Spleen (tissue), 11 donors: ENCODE measurements around the gene RAB10. TPM values are rescaled to one million over a fixed set of nuclear protein-coding genes. Genes with fewer than 3 reads are reported as not detected.

Experiments used
- DNase-seq: peaks from one replicate; pipeline ENCODE4 v3.0.0-alpha.2; 2020
- H3K27ac ChIP-seq, 8 donors: fragments of 200-600 bp; sonication (generic) in 7 of 8; 1 replicate in 4 of 8; 2 replicates in 4 of 8; pipeline versions ENCODE4 v1.5.0 to v1.8.0; 2016 to 2021; ENCODE audit warnings: inconsistent platforms in 4 of 8, mild to moderate bottlenecking in 4 of 8, moderate library complexity in 1 of 8
- H3K27me3 ChIP-seq, 7 donors: fragments of 200-600 bp; sonication (generic) in 6 of 7; replicated peaks in 1 of 7; 1 replicate in 4 of 7; 2 replicates in 3 of 7; pipeline versions ENCODE4 v1.5.0 to v1.8.0; 2016 to 2021; ENCODE audit warnings: inconsistent platforms in 3 of 7, mild to moderate bottlenecking in 1 of 7
- H3K36me3 ChIP-seq, 6 donors: fragments of 200-600 bp; sonication (generic) in 5 of 6; 1 replicate in 4 of 6; 2 replicates in 2 of 6; pipeline versions ENCODE4 v1.5.0 to v1.8.0; 2016 to 2021; ENCODE audit warnings: inconsistent platforms in 2 of 6
- H3K4me1 ChIP-seq, 6 donors: fragments of 200-600 bp; sonication (generic) in 5 of 6; 1 replicate in 3 of 6; 2 replicates in 3 of 6; pipeline versions ENCODE4 v1.5.0 to v1.8.0; 2016 to 2021; ENCODE audit warnings: inconsistent platforms in 3 of 6
- H3K4me3 ChIP-seq, 8 donors: fragments of 200-600 bp; sonication (generic) in 7 of 8; 1 replicate in 4 of 8; 2 replicates in 4 of 8; pipeline versions ENCODE4 v1.5.0 to v1.8.0; 2016 to 2021; ENCODE audit warnings: inconsistent platforms in 4 of 8, mild to moderate bottlenecking in 4 of 8, moderate library complexity in 2 of 8
- H3K9me3 ChIP-seq, 8 donors: fragments of 200-600 bp; sonication (generic) in 7 of 8; 1 replicate in 4 of 8; 2 replicates in 4 of 8; pipeline versions ENCODE4 v1.5.0 to v1.8.0; 2016 to 2021; ENCODE audit warnings: inconsistent platforms in 4 of 8
- POLR2A ChIP-seq, 3 donors: fragments of 450-650 bp; IDR thresholded peaks; one replicate each; pipeline ENCODE4 v1.5.1; 2017; ENCODE audit warnings: antibody characterized with exemption in 3 of 3, mild to moderate bottlenecking in 1 of 3
- POLR2AphosphoS5 ChIP-seq, 3 donors: sonication (generic); formaldehyde crosslinking; IDR thresholded peaks; one replicate each; pipeline ENCODE4 v1.5.1; 2017; ENCODE audit warnings: antibody characterized with exemption in 3 of 3
- WGBS, 5 donors: extraction: QIAGEN DNeasy Blood & Tissue Kit in 3 of 5; methylation state at CpG; one replicate each; pipeline versions ENCODE4 v1.1.5 to v1.1.7; 2013 to 2018; 5-methylcytosine and 5-hydroxymethylcytosine counted together
- intact Hi-C: fragments of 100-400 bp; cut with DNase I; formaldehyde crosslinking; loops from one replicate; pipeline ENCODE4 v1.15.0; 2023; ENCODE audit warnings: low total_unique reads
- polyA plus RNA-seq, 3 donors: library from polyadenylated mRNA; stranded (reverse); fragments of 200-250 nt; gene quantifications; one replicate each; pipeline ENCODE4 v1.2.1, GENCODE V29; 2013
- total RNA-seq, 7 donors: library from RNA; depleted of rRNA in 3 of 7; stranded (reverse); fragments of >200 nt in 3 of 7; fragmentation: NEBNext Ultra II Directional in 4 of 7; extraction: Animal tissue kit (Norgen Biotek cat#: 25700) in 4 of 7; gene quantifications; one replicate each; pipeline versions ENCODE4 v1.1.0 to v1.2.1, GENCODE V29; 2016 to 2021
- TF ChIP-seq, protein P1 (sequence below), 11 experiments: fragments of 200-600 bp in 7 of 11; fragments of 450-650 bp in 4 of 11; sonication (generic) in 4 of 11; IDR thresholded peaks in 8 of 11; conservative IDR thresholded peaks in 3 of 11; 1 replicate in 7 of 11; 2 replicates in 4 of 11; pipeline versions ENCODE4 v1.4.0 to v1.8.0; 2016 to 2021; ENCODE audit warnings: antibody characterized with exemption in 11 of 11, inconsistent platforms in 4 of 11, mild to moderate bottlenecking in 1 of 11
- donor health status: healthy with polysubstance abuse.
- donor health status: DM: no; HTN: no; CAD: no; lungs with moderate emphysema.
- donor health status: DM: no; HTN: no; CAD: no.
- donor health status: Bipolar disorder and iron deficiency.
- donor health status: healthy.
- donor health status: DM: no; HTN: no; CAD: no.
- donor health status: DM: yes; HTN: yes; CAD: no.

The RAB10 gene
- total and polyA plus RNA-seq, 10 donors = 24.4 to 135 (median 106) TPM

DNA sequence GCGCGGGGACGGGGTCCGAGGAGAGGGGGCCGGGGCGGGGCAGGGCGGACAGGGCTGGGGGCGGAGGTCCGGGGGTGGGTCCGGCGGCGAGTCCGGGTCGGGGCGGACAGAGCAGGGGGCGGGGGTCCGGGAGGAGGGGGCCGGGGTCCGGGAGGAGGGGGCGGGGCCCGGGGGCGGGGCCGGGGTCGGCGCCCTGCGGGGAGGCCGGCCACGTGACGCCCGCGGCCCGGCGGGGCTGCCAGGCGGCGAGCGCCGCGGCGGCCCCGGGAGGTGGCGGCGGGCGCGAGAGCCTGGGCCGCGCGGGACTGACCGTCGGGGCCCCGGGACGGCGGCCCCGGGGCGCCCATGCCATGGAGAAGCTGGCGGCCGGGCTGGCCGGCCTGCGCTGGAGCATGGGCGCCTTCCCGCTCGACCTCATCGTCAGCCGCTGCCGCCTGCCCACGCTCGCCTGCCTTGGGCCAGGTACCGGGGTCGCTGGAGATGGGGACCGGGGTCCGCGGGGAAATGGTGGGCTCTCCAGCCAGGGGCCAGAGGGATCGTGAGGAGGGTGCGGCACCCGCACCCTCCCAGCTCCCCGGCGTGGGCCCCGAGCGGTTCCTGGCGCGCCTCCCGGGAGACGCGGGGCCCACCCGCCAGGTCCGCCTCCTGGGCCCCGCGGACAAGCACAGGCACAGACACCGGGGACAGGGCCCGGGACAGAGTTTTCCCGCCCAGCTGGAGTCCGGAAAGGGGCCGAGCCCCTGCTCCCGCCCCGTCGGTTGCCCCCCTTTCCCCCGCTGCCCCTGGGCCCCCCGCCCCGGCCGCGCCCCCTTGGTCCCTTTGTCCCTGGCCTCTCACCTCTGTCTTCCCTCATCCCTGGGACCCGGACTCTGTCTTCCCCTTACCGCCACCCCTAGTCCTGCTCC, 139.2 kb downstream of the RAB10 start, which contains the start of gene GAREM2:
GAREM2 (plus strand) TSS at position 218 of the 905 bp plus-strand sequence; CDS start at position 351, 133 bp downstream.
- intact Hi-C loops = no loop called here
- Histone ChIP-seq H3K9me3 (no peaks in the 10 kb centered on the region), H3K4me3 (peak within 1 kb of the TSS in 7 of 8 donors; percentile 15 to 70 (median 44)), H3K4me1 (peaks cover 5 to 27% (median 18%) of the 10 kb centered on the region in 6 donors), H3K27me3 (peaks cover 0 to 59% (median 29%) of the 10 kb centered on the region in 7 donors), H3K27ac (no peak within 1 kb of the TSS), H3K36me3 (no peaks in the 10 kb centered on the region)
- no peak for TF ChIP-seq POLR2A (IDR thresholded peaks at IDR 0.05)
- TF ChIP-seq POLR2AphosphoS5 (IDR thresholded peaks at IDR 0.05) = no peak
- TF ChIP-seq, protein P1, sequence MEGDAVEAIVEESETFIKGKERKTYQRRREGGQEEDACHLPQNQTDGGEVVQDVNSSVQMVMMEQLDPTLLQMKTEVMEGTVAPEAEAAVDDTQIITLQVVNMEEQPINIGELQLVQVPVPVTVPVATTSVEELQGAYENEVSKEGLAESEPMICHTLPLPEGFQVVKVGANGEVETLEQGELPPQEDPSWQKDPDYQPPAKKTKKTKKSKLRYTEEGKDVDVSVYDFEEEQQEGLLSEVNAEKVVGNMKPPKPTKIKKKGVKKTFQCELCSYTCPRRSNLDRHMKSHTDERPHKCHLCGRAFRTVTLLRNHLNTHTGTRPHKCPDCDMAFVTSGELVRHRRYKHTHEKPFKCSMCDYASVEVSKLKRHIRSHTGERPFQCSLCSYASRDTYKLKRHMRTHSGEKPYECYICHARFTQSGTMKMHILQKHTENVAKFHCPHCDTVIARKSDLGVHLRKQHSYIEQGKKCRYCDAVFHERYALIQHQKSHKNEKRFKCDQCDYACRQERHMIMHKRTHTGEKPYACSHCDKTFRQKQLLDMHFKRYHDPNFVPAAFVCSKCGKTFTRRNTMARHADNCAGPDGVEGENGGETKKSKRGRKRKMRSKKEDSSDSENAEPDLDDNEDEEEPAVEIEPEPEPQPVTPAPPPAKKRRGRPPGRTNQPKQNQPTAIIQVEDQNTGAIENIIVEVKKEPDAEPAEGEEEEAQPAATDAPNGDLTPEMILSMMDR (IDR thresholded peaks at IDR 0.05 in 8 of 11, conservative IDR thresholded peaks at IDR 0.05 in 3 of 11) = no peak
- DNase-seq = no peak
- WGBS, 5 donors = 1 to 4% (median 1%) methylated on average over 8 to 98 of the region's 102 CpGs

DNA sequence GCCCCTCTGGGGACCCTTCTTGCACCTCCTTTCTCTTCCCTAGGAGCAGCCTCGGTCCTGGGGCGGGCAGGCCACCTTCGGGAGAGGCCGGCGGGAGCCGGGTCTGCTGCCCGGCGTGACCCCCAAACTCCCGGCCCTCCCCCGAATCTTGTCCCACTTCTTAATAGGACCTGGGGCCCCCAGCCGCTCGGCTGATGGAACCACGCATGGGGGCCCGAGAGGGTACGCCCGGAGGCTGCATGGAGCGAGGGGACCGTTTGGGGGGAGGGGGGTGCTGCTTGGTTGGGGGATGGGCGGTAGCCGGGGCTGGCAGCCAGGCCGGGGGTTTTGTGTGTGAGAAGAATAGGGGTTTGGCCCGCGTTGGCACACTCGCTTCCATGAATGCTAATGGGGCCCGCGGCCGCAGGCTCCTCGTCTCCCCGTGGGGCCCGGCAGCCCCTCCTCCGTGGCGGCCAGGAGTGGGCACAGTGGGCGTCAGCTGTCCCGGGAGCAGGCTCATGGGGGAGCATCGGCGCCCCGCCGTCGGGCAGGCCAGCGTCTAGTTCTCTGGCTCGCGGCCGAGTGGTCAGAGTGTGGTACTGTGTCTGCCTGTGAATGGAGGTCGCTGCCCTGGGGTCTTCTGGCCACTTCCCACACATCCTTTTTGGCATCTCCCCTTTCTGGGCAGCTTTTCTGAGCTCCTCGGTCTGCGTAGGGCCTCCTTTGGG, 140.0 kb downstream of the RAB10 start:
- TF ChIP-seq POLR2AphosphoS5 (IDR thresholded peaks at IDR 0.05) (no peak), POLR2A (IDR thresholded peaks at IDR 0.05) (no peak)
- TF ChIP-seq, protein P1 (IDR thresholded peaks at IDR 0.05 in 8 of 11, conservative IDR thresholded peaks at IDR 0.05 in 3 of 11) = no peak
- Histone ChIP-seq H3K27ac (no peak overlapping the region), H3K4me1 (peaks cover 5 to 33% (median 22%) of the 10 kb centered on the region in 6 donors), H3K36me3 (no peaks in the 10 kb centered on the region), H3K9me3 (no peaks in the 10 kb centered on the region), H3K4me3 (peak overlapping the region in 6 of 8 donors; percentile 35 to 70 (median 44)), H3K27me3 (peaks cover 0 to 67% (median 35%) of the 10 kb centered on the region in 7 donors)
- intact Hi-C loops = no loop called here
- 13 to 29% (median 28%) methylated on average over 29 to 46 of the region's 46 CpGs for WGBS, 5 donors
- no peak for DNase-seq

DNA sequence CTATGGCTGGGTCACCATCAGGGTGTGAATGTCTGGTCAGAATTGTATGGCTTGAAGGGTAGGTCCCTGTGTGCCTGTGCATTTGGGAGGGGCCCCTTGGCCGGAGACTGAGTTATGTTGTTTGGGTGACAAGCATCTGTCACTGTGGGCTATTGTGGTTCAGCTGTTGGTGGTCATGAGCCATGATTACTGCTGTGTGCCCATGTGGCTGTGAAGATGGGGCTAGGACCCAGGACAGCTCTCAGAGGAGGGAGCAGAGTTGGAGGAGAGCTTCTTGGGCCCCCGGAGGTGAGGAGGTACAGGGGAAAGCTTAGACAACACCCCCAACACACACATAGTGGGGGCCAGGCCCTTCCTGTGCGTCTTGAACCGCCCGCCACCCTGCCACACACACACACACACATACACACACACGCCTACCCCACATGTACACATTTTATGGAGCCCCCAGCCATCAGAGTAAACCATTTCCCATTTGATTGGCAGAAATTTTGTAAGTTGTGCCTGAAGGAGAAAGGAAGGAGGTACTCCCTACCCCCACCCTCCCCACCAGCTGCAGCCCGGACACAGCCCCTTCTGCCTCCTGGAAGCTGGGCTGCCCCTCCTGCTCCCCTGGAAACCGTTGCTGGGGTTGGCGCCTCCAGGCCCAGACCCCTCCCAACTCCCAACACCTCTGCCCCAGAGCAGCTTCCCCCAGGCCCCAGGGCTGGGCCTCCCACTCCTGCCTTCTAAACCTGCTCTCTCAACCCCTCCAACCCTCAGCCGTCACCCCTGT, 141.0 kb downstream of the RAB10 start:
- no peaks in the 10 kb centered on the region for H3K9me3 ChIP-seq
- H3K4me1 ChIP-seq = peaks cover 13 to 43% (median 31%) of the 10 kb centered on the region in 6 donors
- no peak overlapping the region for H3K27ac ChIP-seq
- no peak overlapping the region for H3K4me3 ChIP-seq
- TF ChIP-seq, protein P1 (IDR thresholded peaks at IDR 0.05 in 8 of 11, conservative IDR thresholded peaks at IDR 0.05 in 3 of 11) = no peak
- no peak for TF ChIP-seq POLR2A (IDR thresholded peaks at IDR 0.05)
- TF ChIP-seq POLR2AphosphoS5 (IDR thresholded peaks at IDR 0.05) = no peak
- peaks cover 0 to 76% (median 42%) of the 10 kb centered on the region in 7 donors for H3K27me3 ChIP-seq
- intact Hi-C loops = no loop called here
- H3K36me3 ChIP-seq = no peaks in the 10 kb centered on the region
- no peak for DNase-seq
- WGBS, 5 donors = 60 to 77% (median 70%) methylated on average over 10 of the region's 10 CpGs
